Measurements from ENCODE around the gene WDR37.

Gene WDR37

GRCh38 chr10:1128649-1129048, 72.5 kb downstream of the WDR37 start:
- no peak for DNase-seq (ENCODE audit: low read depth in 3 of 3)

GRCh38 chr10:1130226-1130625, 74.0 kb downstream of the WDR37 start:
- no peak for DNase-seq (ENCODE audit: low read depth in 3 of 3)

- DNase-seq (ENCODE audit: low read depth in 3 of 3) = no peak
These were observed 75.0 kb downstream of the WDR37 start for GRCh38 chr10:1130995-1131790.

GRCh38 chr10:1132584-1132983, 76.4 kb downstream of the WDR37 start:
- DNase-seq (ENCODE audit: low read depth in 3 of 3) = no peak

- DNase-seq (ENCODE audit: low read depth in 3 of 3) = no peak
These were observed 77.4 kb downstream of the WDR37 start for GRCh38 chr10:1133495-1134045.

- no peak for DNase-seq (ENCODE audit: low read depth in 3 of 3)
These were observed 78.0 kb downstream of the WDR37 start for GRCh38 chr10:1134156-1134555.

GRCh38 chr10:1136268-1136667, 80.1 kb downstream of the WDR37 start:
- DNase-seq (ENCODE audit: low read depth in 3 of 3) = no peak

- DNase-seq (ENCODE audit: low read depth in 3 of 3) = no peak
These were observed 81.4 kb downstream of the WDR37 start for GRCh38 chr10:1137499-1138163.

- DNase-seq (ENCODE audit: low read depth in 3 of 3) = no peak
These were observed 82.3 kb downstream of the WDR37 start for GRCh38 chr10:1138529-1138928.

GRCh38 chr10:1141261-1141660, 85.1 kb downstream of the WDR37 start:
- DNase-seq (ENCODE audit: low read depth in 3 of 3) = no peak

GRCh38 chr10:1141701-1142100, 85.5 kb downstream of the WDR37 start:
- no peak for DNase-seq (ENCODE audit: low read depth in 3 of 3)

GRCh38 chr10:1142596-1142995, 86.4 kb downstream of the WDR37 start:
- DNase-seq (ENCODE audit: low read depth in 3 of 3) = no peak

- DNase-seq (ENCODE audit: low read depth in 3 of 3) = no peak
These were observed 91.6 kb downstream of the WDR37 start for GRCh38 chr10:1147810-1148209.

GRCh38 chr10:1148855-1149605, 92.8 kb downstream of the WDR37 start:
- DNase-seq (ENCODE audit: low read depth in 3 of 3) = no peak

GRCh38 chr10:1149793-1150637, 93.8 kb downstream of the WDR37 start:
- DNase-seq (ENCODE audit: low read depth in 3 of 3) = no peak

GRCh38 chr10:1150638-1150955, 94.4 kb downstream of the WDR37 start:
- no peak for DNase-seq (ENCODE audit: low read depth in 3 of 3)

- DNase-seq (ENCODE audit: low read depth in 3 of 3) = no peak
These were observed 95.2 kb downstream of the WDR37 start for GRCh38 chr10:1151076-1152033.

- DNase-seq (ENCODE audit: low read depth in 3 of 3) = no peak
These were observed 96.4 kb downstream of the WDR37 start for GRCh38 chr10:1152386-1153250.

GRCh38 chr10:1153251-1153763, 97.1 kb downstream of the WDR37 start:
- DNase-seq (ENCODE audit: low read depth in 3 of 3) = no peak
